GM23338 (cell line): ENCODE data around the gene TJAP1. TPM values are rescaled to one million over a fixed set of nuclear protein-coding genes. Genes with fewer than 3 reads are reported as not detected.

Source experiments
- microRNA-seq: library from miRNA; unstranded; fragments of <30 nt; microRNA quantifications from one replicate; pipeline ENCODE4, GENCODE V29; 2017
- polyA plus RNA-seq: library from polyadenylated mRNA; unstranded; fragments of >200 nt; fragmentation: Nextera tagmentation; extraction: Ambion mirVana; gene quantifications from 2 replicates; pipeline ENCODE4 v1.2.1, GENCODE V29; 2016
- small RNA-seq: library from RNA; depleted of rRNA; stranded (forward); fragments of <200 nt; gene quantifications from one replicate; pipeline ENCODE3, GENCODE V24; 2014; ENCODE audit warnings: low replicate concordance
- total RNA-seq: library from RNA; depleted of rRNA; stranded (reverse); fragments of >200 nt; shearing (Covaris generic); gene quantifications from 2 replicates; pipeline ENCODE4 v1.2.3, GENCODE V29; 2014; rRNA removed

The TJAP1 gene
- total and polyA plus RNA-seq, 2 experiments from 2014 or later: 17.6 to 34.3 TPM

Small RNAs within 50 kb of the gene (microRNA-seq; reads per million reads assigned to microRNA genes)
- not detected for gene MIR6780B

Small RNAs within 50 kb of the gene (small RNA-seq; reads per million reads assigned to genes)
- gene MIR6780B (not detected), gene RF00426 (not detected), gene RNU6-1113P (not detected)

Other genes with a start within 250 kb of the TJAP1 start
- gene DNPH1, start 248.1 kb upstream of the TJAP1 start, total RNA-seq: 18.0 and 29.2 TPM in 2 replicates
- 43.4 and 50.0 TPM in 2 replicates for gene DNPH1, start 248.1 kb upstream of the TJAP1 start, polyA plus RNA-seq
- gene TTBK1, start 234.1 kb upstream of the TJAP1 start, total RNA-seq: 1.1 and 1.2 TPM in 2 replicates
- 0.14 and 0.29 TPM in 2 replicates for gene TTBK1, start 234.1 kb upstream of the TJAP1 start, polyA plus RNA-seq
- gene SLC22A7, start 179.3 kb upstream of the TJAP1 start, total RNA-seq: not detected in 2 replicates
- gene SLC22A7, start 179.3 kb upstream of the TJAP1 start, polyA plus RNA-seq: 0.14 and 0.31 TPM in 2 replicates
- gene CRIP3, start 168.7 kb upstream of the TJAP1 start, total RNA-seq: 18.8 and 22.0 TPM in 2 replicates
- gene CRIP3, start 168.7 kb upstream of the TJAP1 start, polyA plus RNA-seq: 36.0 and 39.9 TPM in 2 replicates
- 13.4 and 19.5 TPM in 2 replicates for gene ZNF318, start 107.9 kb upstream of the TJAP1 start, total RNA-seq
- gene ZNF318, start 107.9 kb upstream of the TJAP1 start, polyA plus RNA-seq: 8.7 and 10.5 TPM in 2 replicates
- 16.7 and 16.9 TPM in 2 replicates for gene ABCC10, start 50.0 kb upstream of the TJAP1 start, total RNA-seq
- 17.5 and 18.9 TPM in 2 replicates for gene ABCC10, start 50.0 kb upstream of the TJAP1 start, polyA plus RNA-seq
- gene DLK2, start 22.0 kb upstream of the TJAP1 start, total RNA-seq: 0.16 and 0.21 TPM in 2 replicates
- 0.47 and 0.57 TPM in 2 replicates for gene DLK2, start 22.0 kb upstream of the TJAP1 start, polyA plus RNA-seq
- gene LRRC73, start 32.8 kb downstream of the TJAP1 start, total RNA-seq: 0.08 and 0.59 TPM in 2 replicates
- 0.26 TPM in 1 of 2 replicates, not detected in the other for gene LRRC73, start 32.8 kb downstream of the TJAP1 start, polyA plus RNA-seq
- 94.3 and 119 TPM in 2 replicates for gene YIPF3, start 39.4 kb downstream of the TJAP1 start, total RNA-seq
- 60.6 and 64.4 TPM in 2 replicates for gene YIPF3, start 39.4 kb downstream of the TJAP1 start, polyA plus RNA-seq
- 18.1 and 26.6 TPM in 2 replicates for gene POLR1C, start 39.5 kb downstream of the TJAP1 start, total RNA-seq
- 47.0 and 48.9 TPM in 2 replicates for gene POLR1C, start 39.5 kb downstream of the TJAP1 start, polyA plus RNA-seq
- 77.4 and 95.2 TPM in 2 replicates for gene XPO5, start 98.5 kb downstream of the TJAP1 start, total RNA-seq
- gene XPO5, start 98.5 kb downstream of the TJAP1 start, polyA plus RNA-seq: 28.4 and 28.5 TPM in 2 replicates
- 7.9 and 9.4 TPM in 2 replicates for gene POLH, start 98.6 kb downstream of the TJAP1 start, total RNA-seq
- gene POLH, start 98.6 kb downstream of the TJAP1 start, polyA plus RNA-seq: 4.2 and 5.8 TPM in 2 replicates
- 46.4 and 55.9 TPM in 2 replicates for gene GTPBP2, start 151.7 kb downstream of the TJAP1 start, total RNA-seq
- 14.9 and 17.5 TPM in 2 replicates for gene GTPBP2, start 151.7 kb downstream of the TJAP1 start, polyA plus RNA-seq
- 39.6 and 51.7 TPM in 2 replicates for gene MAD2L1BP, start 158.3 kb downstream of the TJAP1 start, total RNA-seq
- gene MAD2L1BP, start 158.3 kb downstream of the TJAP1 start, polyA plus RNA-seq: 26.6 and 27.2 TPM in 2 replicates
- 0.10 TPM in 1 of 2 replicates, not detected in the other for gene RSPH9, start 167.5 kb downstream of the TJAP1 start, total RNA-seq
- gene RSPH9, start 167.5 kb downstream of the TJAP1 start, polyA plus RNA-seq: 0.38 and 0.39 TPM in 2 replicates
- 51.7 and 62.7 TPM in 2 replicates for gene MRPS18A, start 210.2 kb downstream of the TJAP1 start, total RNA-seq
- 58.6 and 58.9 TPM in 2 replicates for gene MRPS18A, start 210.2 kb downstream of the TJAP1 start, polyA plus RNA-seq